ENCODE data around the gene SEL1L2.

- TF ChIP-seq, protein P1, sequence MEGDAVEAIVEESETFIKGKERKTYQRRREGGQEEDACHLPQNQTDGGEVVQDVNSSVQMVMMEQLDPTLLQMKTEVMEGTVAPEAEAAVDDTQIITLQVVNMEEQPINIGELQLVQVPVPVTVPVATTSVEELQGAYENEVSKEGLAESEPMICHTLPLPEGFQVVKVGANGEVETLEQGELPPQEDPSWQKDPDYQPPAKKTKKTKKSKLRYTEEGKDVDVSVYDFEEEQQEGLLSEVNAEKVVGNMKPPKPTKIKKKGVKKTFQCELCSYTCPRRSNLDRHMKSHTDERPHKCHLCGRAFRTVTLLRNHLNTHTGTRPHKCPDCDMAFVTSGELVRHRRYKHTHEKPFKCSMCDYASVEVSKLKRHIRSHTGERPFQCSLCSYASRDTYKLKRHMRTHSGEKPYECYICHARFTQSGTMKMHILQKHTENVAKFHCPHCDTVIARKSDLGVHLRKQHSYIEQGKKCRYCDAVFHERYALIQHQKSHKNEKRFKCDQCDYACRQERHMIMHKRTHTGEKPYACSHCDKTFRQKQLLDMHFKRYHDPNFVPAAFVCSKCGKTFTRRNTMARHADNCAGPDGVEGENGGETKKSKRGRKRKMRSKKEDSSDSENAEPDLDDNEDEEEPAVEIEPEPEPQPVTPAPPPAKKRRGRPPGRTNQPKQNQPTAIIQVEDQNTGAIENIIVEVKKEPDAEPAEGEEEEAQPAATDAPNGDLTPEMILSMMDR (IDR thresholded peaks at IDR 0.05): no peak
- no peak for TF ChIP-seq POLR2A (IDR thresholded peaks at IDR 0.05)
Measured at GRCh38 chr20:13990465-13990864, at the start of gene SEL1L2.

Data from esophagus squamous epithelium (tissue), 4 donors.